Left colon (tissue), 2 donors: ENCODE measurements around the gene CHCHD1. TPM values are rescaled to one million over a fixed set of nuclear protein-coding genes. Genes with fewer than 3 reads are reported as not detected.
"Not testable (repeated sequence)": the region's sequence is repeated elsewhere in the genome, so short reads cannot be mapped to it uniquely, and the experiment has no call there.

Source experiments
- ATAC-seq: fragments of 200-7000 bp; cut with Tn5 transposase; one replicate; pipeline ENCODE4 v1.9.1; 2020; ENCODE audit warnings: mild to moderate bottlenecking, moderate library complexity
- DNase-seq, 2 donors: peaks; one replicate each; pipeline ENCODE4 v3.0.0-alpha.2; 2020
- intact Hi-C, 2 donors: fragments of 100-400 bp; cut with DNase I in 1 of 2; cut with micrococcal nuclease in 1 of 2; formaldehyde crosslinking; loops; one replicate each; pipeline versions ENCODE4 v1.11.2 to v1.14.0; 2022; cut with DNase I, micrococcal nuclease
- total RNA-seq, 2 donors: library from RNA; stranded (reverse); fragmentation: NEBNext Ultra II Directional; extraction: Animal tissue kit (Norgen Biotek cat#: 25700); gene quantifications; one replicate each; pipeline ENCODE4 v1.2.1, GENCODE V29; 2021
- donor health status: DM: no; HTN: no; CAD: no.
- donor health status: DM: yes; HTN: yes; CAD: no.

Gene CHCHD1
- total RNA-seq, 2 donors from 2014 or later = 26.0 to 28.5 TPM

DNA sequence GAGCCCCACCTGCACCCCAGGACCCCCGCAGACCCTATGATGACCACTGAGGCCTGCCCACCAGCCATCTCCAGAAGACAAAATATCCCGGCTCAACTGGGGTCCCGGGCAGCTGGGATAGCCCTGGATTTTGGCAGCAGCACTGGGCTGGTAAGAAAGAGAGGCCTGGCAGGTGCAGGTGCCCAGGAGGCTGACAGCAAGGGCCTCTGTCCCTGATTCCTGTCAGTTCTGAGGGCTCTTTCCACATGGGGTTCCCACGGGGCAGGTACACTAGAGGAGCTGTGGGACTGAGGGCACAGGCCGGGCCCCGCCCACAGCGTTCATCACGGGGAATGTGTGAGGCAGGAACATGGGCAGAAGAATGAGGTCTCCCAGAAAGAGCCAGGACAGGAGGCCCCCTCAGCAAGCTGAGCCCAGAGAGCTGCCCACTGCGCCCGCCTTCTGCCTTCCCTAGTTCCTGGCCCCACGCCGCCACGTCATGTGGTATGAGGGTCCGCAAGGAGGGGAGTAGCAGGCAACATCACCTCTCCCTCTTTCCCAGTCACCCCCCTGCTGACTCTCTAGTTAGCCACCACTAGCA is 42.4 kb downstream of the CHCHD1 start:
- ATAC-seq = no peak

DNA sequence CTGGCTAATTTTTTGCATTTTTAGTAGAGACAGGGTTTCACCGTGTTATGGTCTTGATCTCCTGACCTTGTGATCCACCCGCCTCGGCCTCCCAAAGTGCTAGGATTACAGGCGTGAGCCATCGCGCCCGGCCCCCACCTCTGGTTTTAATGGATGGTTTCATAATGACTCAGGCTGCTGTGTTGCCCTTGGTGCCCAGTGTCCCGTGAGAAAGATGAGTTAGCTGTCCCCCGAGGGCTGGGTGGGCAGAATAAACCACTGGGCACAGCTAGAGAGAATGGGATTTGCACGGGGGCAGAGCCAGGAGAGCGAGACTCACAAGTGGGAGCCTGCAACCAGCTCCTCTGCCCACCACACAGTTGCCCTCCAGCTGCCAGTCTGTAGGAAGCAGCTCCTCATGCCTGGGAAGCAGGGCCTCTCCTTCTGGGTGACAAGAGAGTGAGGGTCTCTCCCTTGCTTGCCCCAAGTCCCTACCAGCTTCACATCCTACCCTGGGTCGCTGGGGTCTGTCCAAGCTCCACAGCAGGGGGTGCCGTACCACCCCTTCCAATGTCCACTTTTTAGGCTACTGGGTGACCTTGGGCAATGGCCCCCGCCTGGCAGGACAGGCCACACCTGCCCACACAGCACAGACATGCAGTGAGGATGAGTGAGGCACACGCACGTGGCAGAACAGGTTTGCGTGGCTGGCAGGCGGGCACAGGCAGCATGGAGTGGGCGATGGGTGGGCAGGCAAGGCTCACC is 45.7 kb downstream of the CHCHD1 start:
- DNase-seq (no peak), ATAC-seq (no peak)
- intact Hi-C loops = no loop called here

More for the DNA sequence above, 42.4 kb downstream of the CHCHD1 start:
- no peak for DNase-seq
- intact Hi-C loops = no loop called here

- ATAC-seq (no peak), DNase-seq (no peak)
- intact Hi-C loops = no loop called here
These were observed 46.3 kb downstream of the CHCHD1 start for GRCh38 chr10:73828161-73828560.

- ATAC-seq, DNase-seq, intact Hi-C loops: not testable (repeated sequence)
These were observed 47.2 kb downstream of the CHCHD1 start for GRCh38 chr10:73829090-73829489.

Other genes starting within 250 kb of the CHCHD1 start
- 100 to 1,000 TPM; 111 to 121 TPM for gene USP54, start 190.7 kb upstream of the CHCHD1 start, total RNA-seq
- gene MYOZ1, start 140.6 kb upstream of the CHCHD1 start, total RNA-seq = not detected
- not detected for gene SYNPO2L, start 126.0 kb upstream of the CHCHD1 start, total RNA-seq
- 1 to 10 TPM; 8.0 to 9.8 TPM for gene AGAP5, start 83.9 kb upstream of the CHCHD1 start, total RNA-seq
- gene SEC24C, start 37.7 kb upstream of the CHCHD1 start, total RNA-seq = 10 to 100 TPM; 65.1 to 75.5 TPM
- gene ZSWIM8, start 3.6 kb downstream of the CHCHD1 start, total RNA-seq = 10 to 100 TPM; 60.4 to 67.1 TPM
- gene NDST2, start 29.6 kb downstream of the CHCHD1 start, total RNA-seq = 10 to 100 TPM; 21.4 to 24.3 TPM
- 10 to 100 TPM; 52.3 to 56.1 TPM for gene CAMK2G, start 92.5 kb downstream of the CHCHD1 start, total RNA-seq
- gene PLAU, start 129.1 kb downstream of the CHCHD1 start, total RNA-seq = 1 to 10 TPM; 3.5 to 7.1 TPM
- gene VCL, start 216.1 kb downstream of the CHCHD1 start, total RNA-seq = 100 to 1,000 TPM; 122 to 123 TPM